Measurements from ENCODE around the gene CTNNBL1. TPM values are rescaled to one million over a fixed set of nuclear protein-coding genes. Genes with fewer than 3 reads are reported as not detected.

CTNNBL1 gene
- total and polyA plus RNA-seq, 2 donors (not counting 3 experiments of a cell fraction or from before 2014, with no cell fraction given): 20.8 to 60.2 TPM

GRCh38 chr20:37895166-37895565, 201.3 kb downstream of the CTNNBL1 start:
- TF ChIP-seq EZH2 (IDR thresholded peaks at IDR 0.05; ENCODE audit: borderline replicate concordance, low read depth, low read length, severe bottlenecking): no peak
- TF ChIP-seq POLR2AphosphoS5 (IDR thresholded peaks at IDR 0.05; ENCODE audit: insufficient read depth, low read depth, low read length): no peak
- no peak for TF ChIP-seq CTCF (IDR thresholded peaks at IDR 0.05; ENCODE audit: extremely low read depth in 1 of 2, insufficient read depth in 1 of 2, low read depth in 1 of 2, low read length in 2 of 2)
- BruUV-seq (replicated peaks): no TSS peak
- CTCF ChIA-PET: interaction anchor here (0.6 to 1.4 kb wide), 2 partner anchors 331 to 590 kb away, joined by 3 read pairs; no protein-coding TSS in a partner anchor
- no peak for FAIRE-seq
- no peak overlapping the region for H3K4me3 ChIP-seq (replicated peaks in 1 of 3; ENCODE audit: insufficient read depth in 1 of 3, low read depth in 1 of 3, low read length in 3 of 3)
- POLR2A ChIA-PET: no interaction called here
- H3K4me1 ChIP-seq (ENCODE audit: control insufficient read depth, extremely low read depth, insufficient read depth, low read length): no peaks in the 10 kb centered on the region
- H3K27me3 ChIP-seq (ENCODE audit: control insufficient read depth in 2 of 2, insufficient read depth in 2 of 2, low read length in 2 of 2): peaks cover 6 to 8% of the 10 kb centered on the region in 2 experiments
- no peaks in the 10 kb centered on the region for H3K36me3 ChIP-seq (ENCODE audit: control insufficient read depth in 2 of 2, extremely low read depth in 1 of 2, insufficient read depth in 2 of 2, low read length in 2 of 2)
- no peak overlapping the region for H2AFZ ChIP-seq (ENCODE audit: low read depth, low read length)
- H3K9ac ChIP-seq (replicated peaks; ENCODE audit: extremely low read depth, insufficient read depth, low read length): no peak overlapping the region
- no peak overlapping the region for H3K4me2 ChIP-seq (ENCODE audit: insufficient read depth, low read length)
- intact Hi-C loops (cut with micrococcal nuclease): no loop called here
- no peak overlapping the region for H3K27ac ChIP-seq (ENCODE audit: insufficient read depth, low read depth, low read length)
- no peaks in the 10 kb centered on the region for H3K9me1 ChIP-seq (replicated peaks; ENCODE audit: control insufficient read depth, extremely low read depth, insufficient read depth, low read length)
- H3K9me3 ChIP-seq (replicated peaks; ENCODE audit: control insufficient read depth, insufficient read depth, low read length): no peaks in the 10 kb centered on the region
- no peaks in the 10 kb centered on the region for H4K20me1 ChIP-seq (replicated peaks; ENCODE audit: control insufficient read depth, extremely low read depth, insufficient read depth, low read length)
- H3K79me2 ChIP-seq (ENCODE audit: control insufficient read depth, insufficient read depth, low read length): no peaks in the 10 kb centered on the region
- dilution Hi-C loops (cut with MboI; ENCODE audit: extremely low pct_ligation_motif_present, low sequenced_read_pairs): no loop called here
- DNase-seq (ENCODE audit: low read depth, low spot score): no peak

GRCh38 chr20:37896932-37897548, 203.2 kb downstream of the CTNNBL1 start:
- Histone ChIP-seq H3K27ac (ENCODE audit: insufficient read depth, low read depth, low read length) (no peak overlapping the region), H3K9ac (replicated peaks; ENCODE audit: extremely low read depth, insufficient read depth, low read length) (no peak overlapping the region), H3K9me3 (replicated peaks; ENCODE audit: control insufficient read depth, insufficient read depth, low read length) (no peaks in the 10 kb centered on the region), H3K4me1 (ENCODE audit: control insufficient read depth, extremely low read depth, insufficient read depth, low read length) (no peaks in the 10 kb centered on the region), H4K20me1 (replicated peaks; ENCODE audit: control insufficient read depth, extremely low read depth, insufficient read depth, low read length) (no peaks in the 10 kb centered on the region), H2AFZ (ENCODE audit: low read depth, low read length) (no peak overlapping the region), H3K79me2 (ENCODE audit: control insufficient read depth, insufficient read depth, low read length) (no peaks in the 10 kb centered on the region), H3K36me3 (ENCODE audit: control insufficient read depth in 2 of 2, extremely low read depth in 1 of 2, insufficient read depth in 2 of 2, low read length in 2 of 2) (no peaks in the 10 kb centered on the region), H3K4me2 (ENCODE audit: insufficient read depth, low read length) (no peak overlapping the region), H3K27me3 (ENCODE audit: control insufficient read depth in 2 of 2, insufficient read depth in 2 of 2, low read length in 2 of 2) (peaks cover 12 to 20% of the 10 kb centered on the region in 2 experiments), H3K9me1 (replicated peaks; ENCODE audit: control insufficient read depth, extremely low read depth, insufficient read depth, low read length) (no peaks in the 10 kb centered on the region), H3K4me3 (replicated peaks in 1 of 3; ENCODE audit: insufficient read depth in 1 of 3, low read depth in 1 of 3, low read length in 3 of 3) (no peak overlapping the region)
- no peak for TF ChIP-seq FOS (IDR thresholded peaks at IDR 0.05; ENCODE audit: borderline replicate concordance, insufficient read depth, low read length)
- peak in 1 of 2 donors; percentile 22 for TF ChIP-seq CTCF (IDR thresholded peaks at IDR 0.05; ENCODE audit: extremely low read depth in 1 of 2, insufficient read depth in 1 of 2, low read depth in 1 of 2, low read length in 2 of 2)
- FAIRE-seq (no peak), DNase-seq (ENCODE audit: low read depth, low spot score) (no peak)
- POLR2A ChIA-PET: no interaction called here
- BruUV-seq (replicated peaks): no TSS peak
- intact Hi-C loops (cut with micrococcal nuclease): no loop called here
- dilution Hi-C loops (cut with MboI; ENCODE audit: extremely low pct_ligation_motif_present, low sequenced_read_pairs): no loop called here
- CTCF ChIA-PET: no interaction called here
